ENCODE measurements around the gene PPM1A. TPM values are rescaled to one million over a fixed set of nuclear protein-coding genes. Genes with fewer than 3 reads are reported as not detected.

PPM1A gene
- total RNA-seq, 1 donor, result 22.5 TPM

DNA sequence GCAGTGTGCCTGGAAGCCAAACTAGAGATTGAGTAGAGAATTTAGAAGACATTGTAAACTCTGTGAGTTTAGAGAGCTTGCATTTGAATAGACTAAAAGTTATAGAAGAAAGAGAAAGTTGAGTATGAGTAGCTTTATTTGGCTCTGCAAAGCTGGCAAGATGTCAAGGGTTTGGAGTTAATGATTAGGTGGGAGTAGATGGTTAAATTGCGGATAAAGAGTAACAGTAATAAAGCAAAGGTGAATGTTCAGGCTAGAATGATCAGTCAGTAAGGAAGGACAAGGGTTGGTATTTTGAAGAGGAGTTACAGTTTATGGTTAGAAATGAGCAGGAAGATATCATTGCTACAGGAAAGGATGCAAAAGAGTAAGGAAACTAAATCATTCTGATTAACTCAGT lies 5.2 kb downstream of the PPM1A start:
- TF ChIP-seq, protein P1, sequence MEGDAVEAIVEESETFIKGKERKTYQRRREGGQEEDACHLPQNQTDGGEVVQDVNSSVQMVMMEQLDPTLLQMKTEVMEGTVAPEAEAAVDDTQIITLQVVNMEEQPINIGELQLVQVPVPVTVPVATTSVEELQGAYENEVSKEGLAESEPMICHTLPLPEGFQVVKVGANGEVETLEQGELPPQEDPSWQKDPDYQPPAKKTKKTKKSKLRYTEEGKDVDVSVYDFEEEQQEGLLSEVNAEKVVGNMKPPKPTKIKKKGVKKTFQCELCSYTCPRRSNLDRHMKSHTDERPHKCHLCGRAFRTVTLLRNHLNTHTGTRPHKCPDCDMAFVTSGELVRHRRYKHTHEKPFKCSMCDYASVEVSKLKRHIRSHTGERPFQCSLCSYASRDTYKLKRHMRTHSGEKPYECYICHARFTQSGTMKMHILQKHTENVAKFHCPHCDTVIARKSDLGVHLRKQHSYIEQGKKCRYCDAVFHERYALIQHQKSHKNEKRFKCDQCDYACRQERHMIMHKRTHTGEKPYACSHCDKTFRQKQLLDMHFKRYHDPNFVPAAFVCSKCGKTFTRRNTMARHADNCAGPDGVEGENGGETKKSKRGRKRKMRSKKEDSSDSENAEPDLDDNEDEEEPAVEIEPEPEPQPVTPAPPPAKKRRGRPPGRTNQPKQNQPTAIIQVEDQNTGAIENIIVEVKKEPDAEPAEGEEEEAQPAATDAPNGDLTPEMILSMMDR (IDR thresholded peaks at IDR 0.05; ENCODE audit: insufficient read depth, low read depth, low read length), result no peak
- no peak for DNase-seq (ENCODE audit: low read depth)
- H3K4me3 ChIP-seq (ENCODE audit: low read depth, low read length), result no peak overlapping the region

DNA sequence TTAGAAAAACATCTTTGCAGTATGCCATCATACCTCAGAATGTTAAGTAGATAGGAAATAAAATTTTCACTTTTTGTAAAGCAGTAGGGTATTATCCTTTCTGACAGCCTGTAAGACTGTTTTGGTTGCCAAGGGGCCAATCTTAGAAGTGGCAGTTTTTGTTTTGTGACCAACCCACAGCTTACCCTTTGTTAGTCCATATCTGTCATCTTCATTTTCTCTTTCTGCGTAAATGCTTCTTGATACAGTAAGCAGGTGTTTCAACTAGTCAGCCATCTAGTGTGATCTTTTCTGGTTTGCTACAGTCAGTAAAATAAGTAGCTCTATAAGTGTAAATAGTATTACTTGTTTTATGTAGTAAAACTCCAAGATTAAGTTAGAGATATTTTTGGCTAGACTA lies 8.8 kb downstream of the PPM1A start:
- TF ChIP-seq, protein P1 (IDR thresholded peaks at IDR 0.05; ENCODE audit: insufficient read depth, low read depth, low read length), result no peak
- no peak for DNase-seq (ENCODE audit: low read depth)
- H3K4me3 ChIP-seq (ENCODE audit: low read depth, low read length), result no peak overlapping the region

DNA sequence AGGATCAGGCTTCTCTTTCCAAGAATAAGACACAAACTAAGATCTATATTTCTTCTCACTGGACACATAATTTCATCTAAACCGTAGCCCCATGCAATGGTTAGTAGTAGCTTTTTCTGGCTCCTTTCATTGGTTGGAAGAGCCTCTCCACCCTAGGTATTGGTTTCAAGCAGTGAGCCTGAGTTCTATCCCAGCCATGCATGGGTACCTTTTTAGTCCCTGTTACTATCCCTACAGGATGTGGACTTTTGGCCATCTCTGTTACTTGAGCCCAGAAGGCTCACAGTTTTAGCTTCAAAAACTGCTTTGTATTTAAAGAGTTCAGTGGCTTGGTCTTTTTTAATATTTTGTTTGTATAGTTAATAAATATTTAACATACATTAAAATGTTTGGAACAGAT lies 16.1 kb downstream of the PPM1A start:
- no peak for DNase-seq (ENCODE audit: low read depth)
- no peak overlapping the region for H3K4me3 ChIP-seq (ENCODE audit: low read depth, low read length)
- TF ChIP-seq, protein P1 (IDR thresholded peaks at IDR 0.05; ENCODE audit: insufficient read depth, low read depth, low read length), result no peak

DNA sequence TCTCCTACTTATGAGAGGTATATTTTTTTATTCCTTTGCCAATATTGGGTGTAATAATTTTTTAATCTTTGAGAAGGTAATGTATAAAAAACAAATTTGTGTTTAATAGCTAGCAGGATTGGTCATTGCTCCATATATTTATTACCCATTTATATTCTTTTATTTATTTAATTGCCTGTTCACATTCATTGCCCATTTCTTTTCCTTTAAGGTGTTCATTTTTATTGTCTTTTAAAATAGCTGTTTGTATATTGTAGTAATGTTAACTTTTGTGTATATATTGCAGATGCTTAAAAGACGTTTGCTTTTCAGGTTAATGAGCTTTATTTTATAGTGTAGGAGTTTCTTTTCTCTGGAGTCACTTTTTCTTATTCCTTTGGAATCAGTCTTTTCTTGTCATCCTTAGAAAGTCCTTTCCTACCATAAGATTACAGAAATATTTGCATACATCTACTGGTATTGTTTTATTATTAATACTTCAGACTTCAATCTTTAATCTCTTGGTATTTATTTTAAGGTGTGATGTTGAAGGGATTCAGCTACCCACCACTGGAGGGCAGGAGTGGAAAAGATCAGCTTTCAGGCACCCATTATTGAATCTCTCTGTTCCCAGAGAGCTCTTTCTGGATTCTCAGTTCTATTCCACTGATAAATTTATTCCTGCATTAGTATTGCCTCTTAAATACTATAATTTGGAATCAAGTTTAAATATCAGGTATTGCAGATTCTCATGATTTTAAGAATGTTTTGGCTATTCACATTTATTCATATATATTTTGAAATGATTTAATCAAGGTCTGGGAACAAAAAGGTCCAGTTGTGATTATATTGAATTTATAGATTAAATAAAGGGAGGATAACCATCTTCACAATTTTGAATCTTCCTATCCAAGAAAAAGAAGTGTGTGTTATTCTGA lies 17.3 kb downstream of the PPM1A start:
- H3K4me3 ChIP-seq (ENCODE audit: low read depth, low read length), result no peak overlapping the region
- TF ChIP-seq, protein P1 (IDR thresholded peaks at IDR 0.05; ENCODE audit: insufficient read depth, low read depth, low read length), result peak; percentile 69
- DNase-seq (ENCODE audit: low read depth), result peak; percentile 26

DNA sequence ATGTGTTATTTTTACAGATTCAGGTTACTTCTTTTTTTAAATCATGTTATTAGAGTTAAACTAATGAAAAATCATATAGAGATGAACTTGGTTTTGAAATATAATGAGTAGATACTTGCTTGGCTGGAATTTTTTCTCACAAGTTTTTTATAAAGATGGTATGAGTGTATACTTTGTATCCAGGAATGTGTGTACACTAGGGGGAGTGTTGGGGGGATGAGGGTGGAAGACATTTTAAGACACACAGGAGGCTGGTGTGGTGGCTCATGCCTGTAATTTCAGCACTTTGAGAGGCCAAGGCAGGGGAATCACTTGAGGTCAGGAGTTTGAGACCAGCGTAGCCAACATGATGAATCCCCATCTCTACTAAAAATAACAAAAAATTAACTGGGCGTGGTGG lies 23.2 kb downstream of the PPM1A start:
- TF ChIP-seq, protein P1 (IDR thresholded peaks at IDR 0.05; ENCODE audit: insufficient read depth, low read depth, low read length), result no peak
- no peak for DNase-seq (ENCODE audit: low read depth)

DNA sequence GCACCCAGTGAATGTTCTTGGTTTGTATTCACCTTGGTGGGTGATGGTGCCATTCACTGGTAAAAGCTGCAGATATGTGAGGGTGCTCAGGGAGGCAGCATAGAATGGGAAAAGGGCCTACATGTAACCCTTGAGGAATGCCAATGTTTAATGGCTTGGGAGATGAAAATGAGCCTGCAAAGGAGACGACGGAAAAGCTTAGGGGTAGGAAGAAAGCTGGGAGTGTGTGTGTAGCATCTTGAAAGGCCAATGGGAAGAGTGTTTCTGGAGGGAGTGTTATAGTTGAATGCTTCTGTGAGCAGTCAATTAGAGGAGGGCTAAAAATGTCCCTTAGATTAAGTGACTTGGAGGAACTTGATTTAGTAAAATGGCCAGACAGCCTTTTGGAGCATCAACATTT lies 24.9 kb downstream of the PPM1A start:
- TF ChIP-seq, protein P1 (IDR thresholded peaks at IDR 0.05; ENCODE audit: insufficient read depth, low read depth, low read length), result no peak
- no peak overlapping the region for H3K4me3 ChIP-seq (ENCODE audit: low read depth, low read length)
- DNase-seq (ENCODE audit: low read depth), result no peak

More for the DNA sequence above, 23.2 kb downstream of the PPM1A start:
- no peak overlapping the region for H3K4me3 ChIP-seq (ENCODE audit: low read depth, low read length)

All from fibroblast of villous mesenchyme (primary cell).